ENCODE results near the gene SPOCK1.

SPOCK1 gene

DNA sequence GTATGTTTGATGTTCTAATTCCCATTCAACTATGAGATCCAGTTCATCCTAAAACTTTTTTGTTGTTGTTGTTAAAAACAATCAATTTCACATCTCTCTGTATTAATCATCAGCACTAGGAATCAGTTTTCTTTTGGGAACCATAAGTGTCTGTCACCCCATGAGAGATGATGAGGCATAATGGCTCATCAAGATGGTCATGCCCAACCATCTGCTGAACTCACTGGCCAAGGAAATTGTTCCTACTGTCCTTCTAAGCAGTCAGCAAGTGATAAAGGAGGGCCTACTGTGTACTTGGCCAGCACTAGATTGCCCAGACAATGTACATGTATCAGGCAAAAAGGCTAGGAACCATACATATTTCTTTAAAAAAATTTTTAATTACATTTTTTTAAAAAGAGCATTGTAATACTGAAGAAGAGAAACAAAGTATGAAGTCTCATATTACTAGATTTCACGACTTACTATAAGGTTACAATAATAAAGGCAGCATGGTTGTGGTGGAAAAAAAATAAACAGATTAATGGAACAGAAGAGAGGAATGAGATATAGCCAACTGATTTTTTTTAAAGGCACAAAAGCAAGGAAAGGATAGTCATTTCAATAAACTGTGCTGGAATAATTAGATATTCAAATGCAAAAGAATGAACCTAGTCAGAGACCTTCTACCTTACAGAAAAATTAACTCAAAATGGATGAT lies 458.3 kb downstream of the SPOCK1 start:
- no peak for DNase-seq

DNA sequence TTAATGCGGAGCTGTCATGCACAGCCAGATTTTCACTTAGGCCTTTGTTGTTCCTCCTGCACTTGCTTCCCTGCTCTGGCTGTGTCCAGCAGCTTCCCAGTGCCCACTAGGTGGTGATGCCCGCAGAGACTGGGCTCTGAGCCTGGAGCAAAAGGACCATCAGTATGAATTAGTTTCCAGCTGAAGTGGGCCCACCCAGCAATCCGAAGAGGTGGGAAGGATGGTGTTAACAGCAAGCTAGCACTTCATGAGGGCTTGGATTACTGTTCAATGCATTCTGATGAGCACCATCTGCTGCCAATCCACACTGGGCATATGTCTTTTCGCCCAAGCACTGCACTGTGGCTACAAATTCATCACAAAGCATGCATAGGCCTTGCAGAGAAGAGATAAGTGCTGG lies 459.1 kb downstream of the SPOCK1 start:
- DNase-seq: no peak

DNA sequence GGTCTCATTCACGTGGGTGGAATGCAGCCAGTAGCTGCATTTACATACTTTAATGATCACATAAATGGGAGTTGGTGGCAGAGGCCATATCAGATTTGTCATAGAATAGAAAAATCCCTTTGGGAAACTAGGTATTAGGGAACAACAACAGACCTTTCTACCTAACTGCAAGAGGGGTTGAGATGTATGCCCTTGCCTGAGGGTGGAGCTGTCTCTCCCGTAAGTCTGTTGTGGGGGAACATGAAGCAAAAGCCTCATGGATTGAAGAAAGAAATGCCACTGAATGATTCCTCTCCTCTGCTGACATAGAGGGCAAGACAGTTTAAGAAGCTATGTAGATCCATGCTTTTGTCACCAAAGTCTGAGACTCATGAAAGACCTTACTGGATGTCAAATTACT lies 461.3 kb downstream of the SPOCK1 start:
- DNase-seq: no peak

DNA sequence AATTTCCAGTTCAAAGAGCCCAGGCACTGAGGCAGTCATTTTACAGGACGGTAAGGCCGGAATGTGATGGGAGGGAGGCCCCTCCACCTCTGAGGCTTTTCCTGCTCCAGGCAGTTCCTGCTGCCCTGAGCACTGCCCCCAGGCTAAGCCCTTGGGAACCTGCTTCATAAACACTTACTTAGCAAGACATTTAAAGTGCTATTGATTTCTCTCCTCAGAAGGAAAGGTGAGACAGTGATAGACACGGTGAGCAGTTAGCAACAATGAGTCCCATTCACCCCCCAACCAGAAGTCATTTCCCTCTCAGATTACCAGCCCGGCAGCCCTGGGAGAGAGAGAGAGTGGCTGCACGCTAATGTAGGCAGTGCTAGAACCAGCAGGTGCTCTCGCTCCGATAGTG lies 462.5 kb downstream of the SPOCK1 start:
- DNase-seq: no peak

DNA sequence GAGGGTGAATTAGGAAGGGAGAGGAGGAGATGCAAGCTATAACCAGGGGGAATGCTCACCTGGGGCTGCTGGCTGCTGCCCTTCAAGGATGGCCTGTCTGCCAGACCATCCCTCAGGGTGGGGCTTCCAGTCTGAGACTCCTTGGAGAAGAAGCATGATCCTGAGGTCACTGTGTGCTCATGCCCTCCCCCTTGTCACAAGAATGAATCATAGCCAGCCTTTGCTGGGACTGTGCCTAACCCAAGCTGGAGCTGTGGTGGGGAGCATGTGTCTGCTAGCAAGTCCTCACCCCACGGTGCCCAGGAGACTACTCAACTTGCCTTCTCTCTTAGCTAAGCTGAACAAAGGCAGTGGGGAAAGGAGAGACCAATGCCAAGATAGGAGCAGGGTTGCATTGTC lies 463.6 kb downstream of the SPOCK1 start:
- DNase-seq: no peak

DNA sequence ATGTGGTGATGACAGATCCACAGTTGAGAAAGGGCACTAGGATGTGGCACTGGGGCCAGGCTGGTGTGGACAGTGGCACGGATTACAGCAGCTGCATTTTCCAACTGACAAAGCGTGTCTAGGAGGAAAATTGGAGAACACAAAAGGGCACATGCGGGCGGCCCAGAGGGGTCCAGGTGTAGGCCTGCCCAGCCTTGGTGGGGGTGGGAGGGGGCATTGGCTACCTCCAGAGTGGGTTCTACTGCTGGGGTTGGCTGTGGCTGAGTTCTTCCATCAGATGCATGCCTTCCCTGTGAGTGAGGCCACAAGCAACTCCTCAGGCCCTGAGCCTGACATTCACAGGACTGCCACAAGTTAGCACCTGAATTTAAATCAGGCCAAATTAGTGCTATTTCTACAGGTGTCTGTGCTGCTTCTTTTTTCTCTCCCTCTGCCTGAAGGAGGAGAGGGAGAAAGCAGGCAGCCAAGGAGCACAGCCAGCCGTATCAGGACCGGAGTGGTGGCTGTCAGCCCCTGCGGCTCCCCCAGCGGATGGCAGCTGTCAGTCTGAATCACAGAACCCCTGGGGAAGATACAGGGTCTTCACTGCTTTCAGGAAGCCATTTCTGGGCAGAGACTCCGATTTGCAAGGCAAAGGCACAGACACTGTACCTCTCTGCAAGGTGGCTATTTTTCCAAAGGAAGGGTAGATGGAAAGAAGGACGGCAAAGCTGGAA lies 464.2 kb downstream of the SPOCK1 start:
- DNase-seq: no peak

DNA sequence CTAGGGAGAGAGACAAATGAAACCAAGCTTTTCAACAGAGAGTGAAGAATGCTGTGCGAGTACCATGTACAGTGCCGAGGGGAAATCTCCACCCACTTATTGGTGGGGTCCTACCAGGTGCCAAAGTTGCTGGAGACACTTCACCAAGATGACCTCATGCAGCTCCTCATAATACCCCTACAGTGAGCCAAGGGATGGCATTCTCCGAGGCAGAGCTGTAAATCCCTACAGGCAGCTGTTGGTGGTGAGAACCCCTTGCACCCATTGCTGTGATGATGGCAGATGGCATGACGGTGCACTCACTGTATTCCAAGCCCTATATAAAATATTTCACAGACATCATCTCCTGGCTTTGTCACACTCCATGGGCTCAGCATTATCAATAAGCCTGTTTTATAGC lies 464.9 kb downstream of the SPOCK1 start:
- no peak for DNase-seq

DNA sequence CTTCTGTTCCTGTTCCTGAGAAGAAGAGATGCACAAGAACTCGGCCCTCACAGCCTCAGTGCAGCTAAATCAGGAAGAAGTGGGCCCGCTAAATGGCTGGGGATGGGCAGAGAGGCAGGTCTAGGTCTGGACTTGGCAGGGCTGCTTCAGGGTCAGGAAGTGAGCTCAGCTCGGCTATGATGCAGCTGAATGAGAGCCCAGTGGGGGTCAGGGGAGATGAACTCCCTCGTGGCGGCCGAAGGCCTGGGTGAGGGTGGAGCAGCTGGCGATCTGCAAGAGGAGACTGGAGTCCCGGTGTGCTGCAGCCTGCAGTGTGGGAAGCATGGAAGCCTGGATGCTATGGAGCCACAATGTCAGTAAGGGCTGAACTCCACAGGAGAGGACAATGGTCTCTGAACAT lies 466.2 kb downstream of the SPOCK1 start:
- no peak for DNase-seq

DNA sequence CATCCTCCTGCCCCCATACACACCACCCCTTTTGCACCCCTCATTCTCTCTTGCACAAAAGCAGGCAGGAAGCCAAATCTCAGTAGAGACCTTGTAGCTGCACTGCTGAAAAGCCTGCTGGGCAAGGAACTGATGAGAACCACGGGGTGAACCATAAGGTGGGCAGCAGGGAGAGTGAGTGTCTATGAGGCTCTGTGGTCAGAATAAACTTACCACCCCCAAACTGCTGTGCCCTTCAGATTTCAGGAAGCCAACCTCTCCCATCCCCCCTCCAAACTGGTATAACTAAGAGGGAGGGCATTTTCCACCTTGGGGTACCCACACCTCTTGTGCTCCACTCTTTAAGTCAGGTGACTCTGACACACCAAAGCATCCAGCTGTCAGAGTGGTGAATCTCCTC lies 471.4 kb downstream of the SPOCK1 start:
- DNase-seq: no peak

DNA sequence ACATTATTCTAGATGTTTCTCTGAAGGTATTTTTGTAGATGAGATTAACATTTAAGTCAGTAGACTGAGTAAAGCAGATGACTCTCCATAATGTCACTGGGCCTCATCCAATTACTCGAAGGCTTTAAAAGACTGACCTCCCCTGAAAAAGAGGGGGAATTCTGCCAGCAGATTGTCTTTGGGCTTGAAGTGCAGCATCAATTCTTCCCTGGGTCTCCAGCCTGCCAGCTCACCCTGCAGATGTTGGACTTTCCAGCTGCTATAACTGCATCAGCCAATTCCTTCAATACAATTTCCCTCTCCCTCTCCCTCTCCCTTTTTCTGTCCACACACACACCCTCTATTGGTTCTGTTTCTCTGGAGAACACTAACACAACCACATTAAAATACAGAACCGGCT lies 472.8 kb downstream of the SPOCK1 start:
- no peak for DNase-seq

DNA sequence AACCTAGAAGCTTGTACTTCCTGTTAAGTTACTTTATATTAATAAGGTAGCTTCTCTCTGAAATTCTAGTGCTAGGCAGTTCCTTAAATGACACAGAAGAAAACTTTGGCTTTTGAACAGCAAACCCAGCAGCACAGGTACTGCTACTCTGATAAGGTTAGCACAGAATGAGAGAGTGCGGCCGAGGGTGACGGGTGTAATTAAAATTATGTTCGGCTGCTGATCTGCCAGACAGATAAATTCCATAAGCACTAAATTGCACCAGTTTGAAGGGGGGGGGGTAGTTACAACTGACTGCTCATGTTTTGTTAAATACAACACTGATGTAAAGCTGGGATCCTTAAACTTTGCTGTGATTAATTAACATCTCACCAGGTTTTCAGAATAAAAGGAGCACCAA lies 475.1 kb downstream of the SPOCK1 start:
- no peak for DNase-seq

DNA sequence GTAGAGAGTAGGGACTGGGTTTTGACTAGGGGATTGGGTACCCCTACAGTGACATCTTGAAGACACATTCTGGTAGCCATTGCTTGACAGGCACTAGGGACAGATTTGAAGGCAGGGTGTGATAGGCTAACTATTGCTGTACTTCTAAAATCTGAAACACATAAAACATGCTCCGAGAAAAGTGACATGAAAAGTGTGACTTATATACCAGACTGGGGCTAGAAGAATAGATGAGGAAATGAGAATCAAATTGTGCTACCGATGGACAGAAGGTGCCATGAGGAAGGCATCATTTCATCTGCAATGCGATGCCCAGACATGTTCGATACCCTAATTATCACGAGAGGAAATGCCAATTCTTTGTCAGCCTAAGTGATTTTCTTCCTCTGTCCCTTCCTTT lies 475.8 kb downstream of the SPOCK1 start:
- DNase-seq: no peak

DNA sequence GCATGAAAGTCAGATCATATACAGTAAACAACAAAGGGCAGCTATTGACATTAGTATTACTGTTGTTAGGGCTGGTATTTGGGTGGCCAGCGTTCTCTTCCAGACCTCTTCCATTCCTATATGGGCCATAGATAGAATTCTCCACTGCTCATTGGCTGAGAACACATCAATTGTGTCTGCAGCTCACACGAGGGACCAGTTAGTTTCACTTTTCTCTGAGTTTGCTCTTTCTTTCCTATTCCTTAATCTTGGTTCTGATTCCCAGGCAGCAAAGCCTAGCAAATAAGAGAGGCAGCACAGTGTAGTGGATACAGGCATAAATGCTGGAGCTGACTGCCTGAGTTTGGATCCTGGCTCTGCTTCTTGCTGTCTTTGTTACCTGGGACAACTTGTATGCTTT lies 476.4 kb downstream of the SPOCK1 start:
- DNase-seq: no peak

DNA sequence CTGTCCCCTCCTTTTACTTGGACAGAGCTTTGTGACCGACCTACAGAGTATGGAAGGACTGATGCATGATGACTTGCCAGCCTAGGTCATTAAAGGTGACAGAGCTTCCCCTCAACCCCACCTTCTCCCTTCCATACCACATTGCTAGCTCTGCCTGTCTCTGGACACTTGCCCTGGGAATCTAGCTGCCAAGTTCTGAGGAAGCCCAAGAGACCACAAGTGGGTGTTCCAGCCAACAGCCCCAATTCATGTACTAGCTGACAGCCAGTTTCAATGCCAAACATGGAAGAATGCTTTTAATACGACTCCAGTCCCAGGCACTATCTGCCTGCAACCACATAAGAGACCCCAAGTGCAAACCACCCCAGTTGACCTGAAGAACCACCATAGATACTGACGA lies 477.1 kb downstream of the SPOCK1 start:
- no peak for DNase-seq

DNA sequence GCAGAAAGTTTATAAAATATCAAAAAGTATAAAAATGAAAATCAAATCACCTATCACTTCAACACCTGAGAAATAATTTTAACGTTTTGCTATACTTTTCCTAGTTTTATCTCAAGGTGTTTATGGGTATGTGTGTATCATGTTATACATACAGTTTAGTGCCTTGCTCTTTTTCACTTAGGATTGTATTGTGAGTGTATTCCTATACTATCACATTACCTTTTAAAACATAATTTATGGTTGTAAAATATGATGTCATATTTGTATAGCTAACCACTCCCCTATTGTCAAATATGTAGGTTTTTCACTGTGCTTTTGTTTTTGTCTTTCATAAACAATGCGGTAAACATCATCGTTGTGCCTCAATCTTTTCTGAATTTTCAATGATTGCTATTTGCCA lies 479.9 kb downstream of the SPOCK1 start:
- DNase-seq: no peak

DNA sequence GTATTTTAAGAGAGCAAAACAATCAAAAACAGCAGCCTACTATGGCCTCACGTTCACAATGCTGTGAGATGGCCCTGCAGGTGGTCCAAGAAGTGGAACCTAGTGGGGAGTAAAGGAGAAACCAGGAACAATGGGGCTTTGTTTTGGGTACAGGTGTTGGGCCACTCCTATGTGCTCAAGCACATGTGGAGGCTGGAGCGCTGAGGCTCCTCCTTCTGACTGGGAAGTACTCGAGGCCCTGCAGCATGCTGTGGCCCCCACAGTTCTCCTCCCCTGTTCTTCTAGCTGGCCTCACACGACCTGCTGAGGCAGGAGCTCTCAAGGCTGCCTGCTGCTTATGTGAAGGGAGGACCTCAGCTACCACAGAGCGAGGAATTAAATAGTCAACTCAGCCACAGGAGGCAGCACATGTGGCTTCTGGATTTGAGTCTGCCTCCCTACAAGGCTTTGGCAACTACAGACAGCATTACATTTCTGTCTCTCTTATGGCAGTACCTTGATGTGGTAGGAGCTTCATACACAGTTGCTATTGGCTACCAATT lies 482.3 kb downstream of the SPOCK1 start:
- no peak for DNase-seq

DNA sequence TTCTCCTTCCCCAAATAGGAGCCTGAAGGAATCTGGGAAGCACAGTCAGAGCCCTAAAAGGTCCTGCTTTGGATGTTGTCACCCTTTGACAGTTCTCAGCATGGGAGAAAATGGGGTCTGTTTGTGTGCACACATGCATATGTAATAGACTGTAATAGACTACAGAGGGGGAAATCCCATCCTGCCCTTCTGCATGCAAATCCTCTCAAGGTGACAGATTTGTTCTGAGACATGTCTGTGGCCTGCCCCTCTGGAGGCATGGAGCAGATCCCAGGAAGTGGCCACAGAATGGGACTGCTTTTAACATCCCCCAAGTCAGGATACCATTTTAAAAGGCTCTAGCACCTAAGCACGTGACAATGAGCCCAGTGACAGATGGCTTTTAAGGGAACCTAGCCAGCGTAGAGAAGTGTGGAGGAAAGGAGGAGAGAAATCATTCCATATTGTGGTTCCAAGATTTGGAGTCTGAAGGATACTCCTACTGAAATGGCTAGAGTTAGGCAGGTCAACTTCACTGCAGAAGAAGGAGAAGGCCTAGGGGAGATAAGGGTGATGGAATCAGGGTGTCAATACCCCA lies 483.5 kb downstream of the SPOCK1 start:
- no peak for DNase-seq

DNA sequence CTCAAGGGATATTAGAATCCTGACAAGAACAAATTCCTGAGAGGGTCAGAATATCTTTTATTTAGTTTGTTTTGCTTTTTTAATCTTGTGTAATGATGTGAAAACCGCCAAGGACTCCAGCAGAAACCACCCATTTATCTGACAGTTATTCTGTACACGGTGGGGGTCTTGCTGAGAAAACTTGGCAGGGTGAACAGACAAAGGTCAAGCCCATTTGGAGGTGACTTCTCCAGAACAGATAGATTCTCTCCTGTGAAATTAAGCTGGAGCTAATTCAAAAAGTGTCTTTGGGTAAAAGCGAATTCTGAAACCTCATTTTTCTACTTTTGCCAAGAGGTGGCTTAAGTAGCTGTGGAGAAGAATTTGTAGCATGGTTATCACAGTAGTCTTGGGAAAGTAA lies 484.4 kb downstream of the SPOCK1 start:
- DNase-seq: no peak

DNA sequence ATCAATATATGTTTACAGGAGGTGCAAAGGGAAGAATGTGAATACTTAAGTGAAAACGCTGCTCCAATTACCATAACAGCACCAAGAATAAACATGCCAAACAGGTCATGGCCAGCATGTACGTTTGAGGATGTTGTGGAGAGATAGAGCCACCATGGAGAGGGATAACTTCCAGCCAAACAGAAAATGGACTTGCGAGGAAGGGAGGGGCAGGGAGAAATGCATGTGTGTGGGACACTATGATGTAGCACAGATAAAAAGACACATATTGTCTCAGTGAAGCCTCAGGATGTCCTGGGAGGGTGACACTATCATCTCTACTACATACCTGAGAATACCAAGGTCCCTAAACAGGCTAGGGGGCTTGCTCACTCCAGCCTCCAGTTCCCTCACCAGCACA lies 488.9 kb downstream of the SPOCK1 start:
- DNase-seq: no peak

DNA sequence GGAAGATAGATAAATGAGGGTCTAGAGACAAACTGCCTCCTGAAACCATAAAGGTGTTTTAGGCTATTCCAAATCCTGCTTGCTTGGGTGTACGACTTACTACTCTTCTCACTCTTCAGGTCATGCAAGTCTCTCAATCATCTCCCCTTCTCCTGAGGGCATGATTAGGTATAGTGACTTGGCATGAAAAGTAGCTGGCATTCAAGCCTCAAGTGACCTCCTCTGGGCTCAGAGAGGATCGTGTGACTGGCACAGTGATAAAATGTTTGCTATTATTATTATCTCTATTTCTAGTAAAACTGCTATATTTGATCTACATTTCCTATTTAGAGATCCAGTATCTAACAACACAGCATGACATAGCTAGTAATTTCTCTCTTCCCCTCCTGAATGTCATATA lies 494.8 kb downstream of the SPOCK1 start:
- DNase-seq: no peak

DNA sequence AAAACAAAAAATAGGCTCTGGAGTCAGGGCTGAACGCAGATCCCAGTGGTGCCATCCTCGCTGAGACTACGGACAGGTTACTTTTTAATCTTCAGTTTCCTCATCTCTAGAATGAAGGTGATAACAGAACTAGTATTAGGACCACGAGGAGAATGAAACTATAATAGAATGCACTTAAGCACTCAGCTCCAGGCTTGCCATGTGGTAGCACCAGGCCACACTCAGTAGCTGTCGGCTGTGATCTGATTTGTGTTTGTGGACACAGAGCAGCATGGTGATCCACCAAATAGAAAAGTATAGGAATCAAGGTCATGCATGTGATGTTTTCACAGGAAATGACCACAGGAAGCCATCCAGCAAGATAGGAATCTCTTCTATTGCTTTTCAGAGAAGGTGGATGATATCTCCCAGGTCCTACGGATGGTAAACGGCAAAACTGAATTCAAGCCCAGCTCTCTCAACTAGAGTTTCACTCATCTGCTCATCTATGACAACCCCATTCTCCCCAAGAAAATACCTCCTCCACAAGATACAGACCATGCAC lies 498.0 kb downstream of the SPOCK1 start:
- no peak for DNase-seq

DNA sequence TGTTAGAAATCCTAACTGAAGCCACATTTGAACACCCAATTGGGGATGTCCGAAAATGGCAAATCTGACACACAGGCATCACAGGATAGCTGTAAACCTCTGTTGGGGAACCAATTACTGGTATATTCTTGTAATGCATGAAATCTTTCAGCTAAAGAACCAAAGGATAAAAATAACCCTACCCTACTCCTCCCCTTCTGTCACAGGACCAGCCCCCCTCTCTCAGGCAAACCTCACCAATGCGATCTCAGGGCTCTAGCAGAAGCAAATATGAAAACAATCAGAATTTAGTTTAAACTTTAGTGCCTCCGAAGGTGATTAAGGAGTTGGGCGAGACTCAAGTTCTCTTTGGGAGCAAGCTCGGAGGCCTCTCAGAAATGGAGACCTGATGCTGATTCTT lies 499.3 kb downstream of the SPOCK1 start:
- DNase-seq: no peak

DNA sequence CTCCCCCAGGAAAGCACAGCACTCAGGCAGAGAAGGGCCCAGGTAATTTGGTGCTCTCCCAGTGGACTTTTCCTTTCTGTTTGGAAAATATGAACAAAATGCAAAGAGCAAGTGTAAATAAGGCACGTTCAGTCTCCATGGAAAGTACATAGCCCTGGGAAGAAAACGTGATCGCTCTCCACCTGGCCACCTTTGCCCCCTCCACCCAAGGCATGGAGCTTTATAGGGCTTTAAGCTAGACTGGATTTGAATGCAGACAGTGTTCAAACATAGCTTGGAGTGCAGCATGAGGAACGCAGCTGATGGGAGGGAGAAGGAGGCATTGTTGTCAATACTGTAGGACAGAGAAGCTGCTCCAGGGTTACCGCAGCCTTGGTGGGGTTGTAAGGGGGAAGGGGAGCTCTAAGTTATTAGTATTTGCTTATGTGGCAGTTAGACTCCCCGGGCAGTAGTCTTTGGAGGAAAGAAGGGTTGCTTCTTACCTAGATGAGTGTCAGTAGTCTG lies 500.2 kb downstream of the SPOCK1 start:
- DNase-seq: no peak

DNA sequence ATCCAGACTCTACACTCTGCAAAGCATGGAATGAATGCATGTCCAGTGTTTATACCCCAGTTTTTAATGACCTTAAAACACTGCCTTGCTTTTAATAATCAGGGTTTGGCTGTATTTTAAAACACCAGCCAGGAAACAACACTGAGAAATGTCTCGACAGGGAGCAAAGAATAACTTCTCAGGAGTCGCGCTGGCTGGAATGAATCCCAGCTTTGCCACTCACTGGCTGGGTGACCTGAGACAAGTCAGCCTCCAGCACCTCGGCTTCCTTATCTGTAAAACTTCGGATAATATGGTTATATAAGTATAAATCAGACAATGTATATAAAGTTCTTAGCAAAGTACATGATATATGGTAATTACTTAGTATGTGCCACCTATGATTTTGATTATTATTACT lies 505.0 kb downstream of the SPOCK1 start:
- no peak for DNase-seq

Data from stimulated activated CD4-positive, alpha-beta T cell treated with anti-CD3 and anti-CD28 coated beads, Interleukin-15, amount 100 ng/mL, for 24 hours (primary cell).